Activated B cell treated with CpG ODN at 0.5 μM for 24 hours (primary cell): ENCODE data around the gene ETV6. TPM values are rescaled to one million over a fixed set of nuclear protein-coding genes. Genes with fewer than 3 reads are reported as not detected.

ENCODE experiments used
- ATAC-seq: fragments of 200-7000 bp; cut with Tn5 transposase; one replicate; pipeline ENCODE4 v1.10.0; 2021; ENCODE audit warnings: low read depth, mild to moderate bottlenecking, moderate library complexity
- CTCF ChIA-PET: fragments of 350-600 bp; sonication (Branson Sonifier 250); formaldehyde crosslinking; loops from one replicate; lab custom pipeline; 2021; ENCODE audit warnings: antibody characterized with exemption; lab: Charles Lee
- POLR2A ChIA-PET: fragments of 350-600 bp; sonication (Branson Sonifier 250); formaldehyde crosslinking; loops from one replicate; lab custom pipeline; 2021; ENCODE audit warnings: antibody characterized with exemption; lab: Charles Lee
- DNase-seq: peaks from one replicate; pipeline ENCODE4 v3.0.0; 2022
- H3K27ac Mint-ChIP-seq: one replicate; pipeline ENCODE4 v1.8.0; 2020; ENCODE audit warnings: mixed read lengths
- H3K27me3 Mint-ChIP-seq: one replicate; pipeline ENCODE4 v1.8.0; 2021; ENCODE audit warnings: mixed read lengths
- H3K36me3 Mint-ChIP-seq: one replicate; pipeline ENCODE4 v1.8.0; 2021; ENCODE audit warnings: low read depth, mixed read lengths
- H3K4me1 Mint-ChIP-seq: one replicate; pipeline ENCODE4 v1.8.0; 2021; ENCODE audit warnings: mixed read lengths
- H3K4me3 Mint-ChIP-seq: one replicate; pipeline ENCODE4 v1.8.0; 2020; ENCODE audit warnings: mild to moderate bottlenecking, mixed read lengths
- H3K9me3 Mint-ChIP-seq: one replicate; pipeline ENCODE4 v1.8.0; 2020; ENCODE audit warnings: mixed read lengths
- CTCF ChIP-seq: fragments of 200-600 bp; IDR thresholded peaks from one replicate; pipeline ENCODE4 v1.8.0; 2022; ENCODE audit warnings: antibody characterized with exemption, mild to moderate bottlenecking
- intact Hi-C: fragments of 100-400 bp; cut with micrococcal nuclease; formaldehyde crosslinking; loops from one replicate; pipeline ENCODE4 v1.15.1; 2024
- total RNA-seq: library from RNA; stranded (reverse); gene quantifications from 2 replicates; pipeline ENCODE4 v1.2.3, GENCODE V29; 2022

ETV6 gene
- total RNA-seq, 1 donor from 2014 or later, result 130 TPM

GRCh38 chr12:11698729-11699128 is 49.3 kb downstream of the ETV6 start:
- peaks cover 14% of the 10 kb centered on the region for H3K36me3 Mint-ChIP-seq
- peaks cover 20% of the 10 kb centered on the region for H3K4me1 Mint-ChIP-seq
- H3K9me3 Mint-ChIP-seq, result no peaks in the 10 kb centered on the region
- ChIA-PET POLR2A (no interaction called here), CTCF (no interaction called here)
- no peak overlapping the region for H3K4me3 Mint-ChIP-seq
- no peaks in the 10 kb centered on the region for H3K27me3 Mint-ChIP-seq
- TF ChIP-seq CTCF, result no peak
- H3K27ac Mint-ChIP-seq, result no peak overlapping the region
- DNase-seq (no peak), ATAC-seq (no peak)
- intact Hi-C loops, result loop anchor here (2.0 kb wide), 1 partner anchor 14 kb away; no protein-coding TSS in a partner anchor

GRCh38 chr12:11701433-11701832 is 52.0 kb downstream of the ETV6 start:
- Mint-ChIP-seq H3K9me3 (no peaks in the 10 kb centered on the region), H3K36me3 (peaks cover 8% of the 10 kb centered on the region), H3K4me3 (no peak overlapping the region), H3K27me3 (no peaks in the 10 kb centered on the region), H3K27ac (no peak overlapping the region), H3K4me1 (peaks cover 25% of the 10 kb centered on the region)
- no peak for DNase-seq
- intact Hi-C loops, result no loop called here
- ChIA-PET CTCF (no interaction called here), POLR2A (interaction anchor here (0.7 kb wide), 1 partner anchor 33 kb away, joined by 3 read pairs; no protein-coding TSS in a partner anchor)
- no peak for ATAC-seq
- no peak for TF ChIP-seq CTCF

- Mint-ChIP-seq H3K9me3 (no peaks in the 10 kb centered on the region), H3K4me1 (peaks cover 25% of the 10 kb centered on the region), H3K36me3 (peaks cover 9% of the 10 kb centered on the region), H3K4me3 (no peak overlapping the region), H3K27me3 (no peaks in the 10 kb centered on the region), H3K27ac (peak overlapping the region; percentile 54)
- intact Hi-C loops, result no loop called here
- POLR2A ChIA-PET, result interaction anchor here (0.5 kb wide), 1 partner anchor 230 kb away, joined by 5 read pairs; no protein-coding TSS in a partner anchor
- TF ChIP-seq CTCF, result no peak
- no peak for ATAC-seq
- DNase-seq, result no peak
- CTCF ChIA-PET, result no interaction called here
Measured at GRCh38 chr12:11702959-11703358, 53.5 kb downstream of the ETV6 start.

- Mint-ChIP-seq H3K36me3 (peaks cover 8% of the 10 kb centered on the region), H3K4me1 (peaks cover 25% of the 10 kb centered on the region), H3K9me3 (no peaks in the 10 kb centered on the region), H3K4me3 (no peak overlapping the region), H3K27me3 (no peaks in the 10 kb centered on the region), H3K27ac (no peak overlapping the region)
- DNase-seq (no peak), ATAC-seq (no peak)
- ChIA-PET POLR2A (no interaction called here), CTCF (no interaction called here)
- intact Hi-C loops, result no loop called here
- TF ChIP-seq CTCF, result no peak
Measured at GRCh38 chr12:11703378-11703777, 53.9 kb downstream of the ETV6 start.

GRCh38 chr12:11704089-11704488 is 54.6 kb downstream of the ETV6 start:
- peaks cover 29% of the 10 kb centered on the region for H3K4me1 Mint-ChIP-seq

More at GRCh38 chr12:11704089-11704488, 54.6 kb downstream of the ETV6 start:
- no peaks in the 10 kb centered on the region for H3K27me3 Mint-ChIP-seq
- no peak overlapping the region for H3K4me3 Mint-ChIP-seq
- peaks cover 10% of the 10 kb centered on the region for H3K36me3 Mint-ChIP-seq
- ChIA-PET CTCF (no interaction called here), POLR2A (no interaction called here)
- DNase-seq (no peak), ATAC-seq (no peak)
- intact Hi-C loops, result no loop called here
- TF ChIP-seq CTCF, result no peak
- no peaks in the 10 kb centered on the region for H3K9me3 Mint-ChIP-seq
- no peak overlapping the region for H3K27ac Mint-ChIP-seq
